ENCODE measurements around the gene MAB21L3. TPM values are rescaled to one million over a fixed set of nuclear protein-coding genes. Genes with fewer than 3 reads are reported as not detected.

MAB21L3 gene
- total RNA-seq, 1 experiment from 2014 or later = not detected

- no CpG with 5 or more reads among the region's 4 CpGs for WGBS (ENCODE audit: extremely low coverage, insufficient read length, low lambda C conversion rate)
Measured at GRCh38 chr1:116164604-116165368, 53.6 kb downstream of the MAB21L3 start.

More at GRCh38 chr1:116164604-116165368, 53.6 kb downstream of the MAB21L3 start:
- no peak overlapping the region for H3K4me2 ChIP-seq (ENCODE audit: insufficient read depth, insufficient read length, low read length)
- H4K5ac ChIP-seq (ENCODE audit: insufficient read length, low read depth, low read length) = no peak overlapping the region
- no peak overlapping the region for H3K56ac ChIP-seq (ENCODE audit: insufficient read length, low read depth, low read length)
- H4K20me1 ChIP-seq (ENCODE audit: control insufficient read depth, insufficient read depth, insufficient read length) = no peaks in the 10 kb centered on the region
- H2BK5ac ChIP-seq (ENCODE audit: insufficient read length, low read length) = no peak overlapping the region
- no peak overlapping the region for H3K4me3 Mint-ChIP-seq
- no peak overlapping the region for H2BK20ac ChIP-seq (ENCODE audit: low read depth, low read length, poor library complexity, severe bottlenecking)
- no peak overlapping the region for H2AFZ ChIP-seq (ENCODE audit: low read length)
- peaks cover 40% of the 10 kb centered on the region for H3K27me3 Mint-ChIP-seq (ENCODE audit: low read depth)
- H2BK15ac ChIP-seq (ENCODE audit: low read depth, low read length) = no peak overlapping the region
- no peak overlapping the region for H2AK5ac ChIP-seq (ENCODE audit: insufficient read length, low read length)
- DNase-seq = no peak
- H3K4me1 Mint-ChIP-seq = peaks cover 22% of the 10 kb centered on the region in 2 experiments
- no peak overlapping the region for H3K23ac ChIP-seq (ENCODE audit: insufficient read length, low read depth, low read length)
- H3K79me1 ChIP-seq (ENCODE audit: insufficient read depth, low read depth, low read length, poor library complexity, severe bottlenecking) = no peaks in the 10 kb centered on the region
- no peaks in the 10 kb centered on the region; a peak in 1 of 5 replicates for H3K9me3 Mint-ChIP-seq
- no peak overlapping the region for H3T11ph ChIP-seq (ENCODE audit: low read length)
- no peak overlapping the region for H3K4ac ChIP-seq (ENCODE audit: low read depth, low read length)
- no peak overlapping the region for H3K27ac Mint-ChIP-seq
- peaks cover 9% of the 10 kb centered on the region for H3K23me2 ChIP-seq (ENCODE audit: insufficient read length, low read depth, low read length, poor library complexity, severe bottlenecking)
- H3K36me3 Mint-ChIP-seq (ENCODE audit: insufficient read depth in 1 of 3, low read depth in 3 of 3) = no peaks in the 10 kb centered on the region; a peak in 1 of 7 replicates
- H3K14ac ChIP-seq (ENCODE audit: insufficient read depth, low read length) = no peak overlapping the region
- no peaks in the 10 kb centered on the region for H3K4me1 ChIP-seq (ENCODE audit: insufficient read depth, low read length)
- no peak overlapping the region for H2BK120ac ChIP-seq (ENCODE audit: low read depth, low read length, poor library complexity, severe bottlenecking)
- no peak overlapping the region for H2BK12ac ChIP-seq (ENCODE audit: insufficient read length, low read depth, low read length)
- H3K18ac ChIP-seq (ENCODE audit: insufficient read length, low read depth, low read length) = no peak overlapping the region
- H3K27me3 ChIP-seq (ENCODE audit: insufficient read depth, low read length) = no peaks in the 10 kb centered on the region; the same call in 1 of the 2 replicates
- H3K9me3 ChIP-seq (ENCODE audit: control insufficient read depth, low read depth, low read length) = no peaks in the 10 kb centered on the region
- TF ChIP-seq CTCF (conservative IDR thresholded peaks at IDR 0.05) = no peak
- no peaks in the 10 kb centered on the region for H3K79me2 ChIP-seq (ENCODE audit: insufficient read depth, low read length)
- no peak overlapping the region for H4K8ac ChIP-seq (replicated peaks; ENCODE audit: insufficient read length, low read depth, low read length)
- no peak overlapping the region for H4K91ac ChIP-seq (ENCODE audit: insufficient read length, low read depth, low read length)
- H3K27ac ChIP-seq (ENCODE audit: insufficient read length, low read depth, low read length) = no peak overlapping the region
- H3K9ac ChIP-seq (ENCODE audit: extremely low read depth, insufficient read length, low read length) = no peak overlapping the region
